Measurements from ENCODE around the gene RSPH1. TPM values are rescaled to one million over a fixed set of nuclear protein-coding genes. Genes with fewer than 3 reads are reported as not detected.

The RSPH1 gene
- total and polyA plus RNA-seq, 2 of the 4 experiments (the other 2 are of a cell fraction): not detected

- Histone ChIP-seq H2AK9ac (replicated peaks; ENCODE audit: low read depth, low read length, poor library complexity) (no peak overlapping the region), H2BK15ac (ENCODE audit: low read depth, low read length) (no peak overlapping the region), H4K8ac (ENCODE audit: low read depth in 2 of 2, low read length in 2 of 2) (no peak overlapping the region), H3K9me3 (ENCODE audit: control insufficient read depth, insufficient read depth, low read length) (no peaks in the 10 kb centered on the region), H3K18ac (ENCODE audit: low read depth, low read length) (no peak overlapping the region), H3K79me1 (ENCODE audit: low read depth in 1 of 2, low read length in 2 of 2) (no peaks in the 10 kb centered on the region), H3K56ac (ENCODE audit: extremely low read depth, insufficient read depth, low read length) (no peak overlapping the region), H2BK5ac (ENCODE audit: low read depth, low read length, poor library complexity, severe bottlenecking) (no peak overlapping the region), H2AK5ac (ENCODE audit: low read depth, low read length) (no peak overlapping the region), H3K4ac (ENCODE audit: low read depth, low read length) (no peak overlapping the region), H2AFZ (replicated peaks; ENCODE audit: low read length, poor library complexity) (no peak overlapping the region), H3K9ac (ENCODE audit: low read depth, low read length) (no peak overlapping the region), H3K9me1 (ENCODE audit: insufficient read depth, low read length) (no peaks in the 10 kb centered on the region), H4K20me1 (ENCODE audit: insufficient read depth, low read length) (no peaks in the 10 kb centered on the region), H3K14ac (replicated peaks; ENCODE audit: low read depth, low read length) (no peak overlapping the region), H3K23ac (ENCODE audit: low read depth, low read length) (no peak overlapping the region), H3K36me3 (ENCODE audit: control insufficient read depth, insufficient read depth, low read length) (no peaks in the 10 kb centered on the region), H3K27me3 (ENCODE audit: control insufficient read depth, insufficient read depth, low read length) (peaks cover 11% of the 10 kb centered on the region), H2BK120ac (ENCODE audit: low read depth, low read length) (no peak overlapping the region), H3K4me3 (ENCODE audit: insufficient read depth, low read depth, low read length) (no peak overlapping the region), H4K91ac (ENCODE audit: insufficient read depth, low read depth, low read length) (no peak overlapping the region), H3K4me1 (ENCODE audit: control insufficient read depth, insufficient read depth, low read length) (no peaks in the 10 kb centered on the region), H3K27ac (ENCODE audit: insufficient read depth, low read length) (no peak overlapping the region), H4K5ac (ENCODE audit: low read depth, low read length) (no peak overlapping the region), H2BK20ac (ENCODE audit: low read depth, low read length) (no peak overlapping the region), H3K4me2 (ENCODE audit: low read depth, low read length) (no peak overlapping the region)
- dilution Hi-C loops (cut with HindIII; ENCODE audit: low sequenced_read_pairs, unreplicated experiment) (no loop called here), in situ Hi-C loops (cut with MboI; ENCODE audit: low sequenced_read_pairs) (no loop called here), intact Hi-C loops (cut with micrococcal nuclease) (no loop called here)
- WGBS, 2 experiments (ENCODE audit: extremely low coverage in 2 of 2, insufficient read length in 1 of 2): no CpG with 5 or more reads among the region's 1 CpG
- TF ChIP-seq SMC3 (IDR thresholded peaks at IDR 0.05; ENCODE audit: low read depth, low read length) (no peak), RAD21 (IDR thresholded peaks at IDR 0.05; ENCODE audit: low read length) (no peak), MAZ (IDR thresholded peaks at IDR 0.05; ENCODE audit: borderline replicate concordance, low read depth, low read length) (no peak), RFX5 (IDR thresholded peaks at IDR 0.05; ENCODE audit: low read depth, low read length) (no peak), BHLHE40 (IDR thresholded peaks at IDR 0.05; ENCODE audit: low read depth, low read length) (no peak), MXI1 (IDR thresholded peaks at IDR 0.05; ENCODE audit: borderline replicate concordance, low read depth, low read length) (no peak), NFE2L2 (IDR thresholded peaks at IDR 0.05; ENCODE audit: low read depth, low read length) (no peak), CTCF (conservative IDR thresholded peaks at IDR 0.05; ENCODE audit: low read depth, low read length) (no peak)
- DNase-seq: no peak
- CTCF ChIA-PET: no interaction called here
- BruUV-seq (replicated peaks): no TSS peak
- POLR2A ChIA-PET (ENCODE audit: unreplicated experiment): no interaction called here
- no peak for ATAC-seq (ENCODE audit: low read depth)
Measured at GRCh38 chr21:42459082-42459460, 37.0 kb downstream of the RSPH1 start.

Measured in IMR-90 (cell line).